SK-N-SH (cell line): ENCODE data around the gene LINGO4.

Experiments used
- CHD2 ChIP-seq: fragments of 150-350 bp; IDR thresholded peaks from 2 replicates; pipeline ENCODE4 v1.6.1; 2018; ENCODE audit warnings: low read length; ENCODE audit not compliant: partially characterized antibody
- EP300 ChIP-seq, 2 experiments: IDR thresholded peaks; 2 replicates each; pipeline versions ENCODE4 v1.4.0 to v1.6.1; 2012; ENCODE audit warnings: borderline replicate concordance in 1 of 2, low read depth in 1 of 2, low read length in 1 of 2
- EZH2phosphoT487 ChIP-seq: fragments of 200-600 bp; sonication (generic); IDR thresholded peaks from 2 replicates; pipeline ENCODE4 v1.6.1; 2017; ENCODE audit warnings: low read depth, mixed run types, mild to moderate bottlenecking, antibody characterized with exemption, moderate library complexity, borderline replicate concordance
- MEF2A ChIP-seq: IDR thresholded peaks from 2 replicates; pipeline ENCODE4 v1.4.0; 2012; ENCODE audit warnings: low read depth, borderline replicate concordance
- NFIC ChIP-seq: IDR thresholded peaks from 2 replicates; pipeline ENCODE4 v1.4.0; 2012; ENCODE audit warnings: borderline replicate concordance
- RXRA ChIP-seq: IDR thresholded peaks from 2 replicates; pipeline ENCODE4 v1.4.0; 2012; ENCODE audit warnings: low read depth, mild to moderate bottlenecking, borderline replicate concordance
- TAF1 ChIP-seq: IDR thresholded peaks from 2 replicates; pipeline ENCODE4 v1.6.1; 2012; ENCODE audit warnings: low read depth, mild to moderate bottlenecking, low read length, moderate library complexity, borderline replicate concordance
- TEAD4 ChIP-seq: IDR thresholded peaks from 2 replicates; pipeline ENCODE4 v1.4.0; 2012; ENCODE audit warnings: mild to moderate bottlenecking, borderline replicate concordance; ENCODE audit not compliant: insufficient read depth
- TF ChIP-seq, protein P1 (sequence below): fragments of 200-600 bp; sonication (generic); IDR thresholded peaks from 2 replicates; pipeline ENCODE4 v1.6.1; 2017; ENCODE audit warnings: antibody characterized with exemption, mild to moderate bottlenecking, moderate library complexity
- TF ChIP-seq, protein P2 (sequence below): IDR thresholded peaks from 2 replicates; pipeline ENCODE4 v1.6.1; 2012; ENCODE audit warnings: mild to moderate bottlenecking, low read depth, low read length, moderate library complexity
- TF ChIP-seq, protein P3 (sequence below): IDR thresholded peaks from 2 replicates; pipeline ENCODE4 v1.4.0; 2012; ENCODE audit warnings: low read depth, borderline replicate concordance
- TF ChIP-seq, protein P4 (sequence below): IDR thresholded peaks from 2 replicates; pipeline ENCODE4 v1.4.0; 2012; ENCODE audit warnings: low read depth

DNA sequence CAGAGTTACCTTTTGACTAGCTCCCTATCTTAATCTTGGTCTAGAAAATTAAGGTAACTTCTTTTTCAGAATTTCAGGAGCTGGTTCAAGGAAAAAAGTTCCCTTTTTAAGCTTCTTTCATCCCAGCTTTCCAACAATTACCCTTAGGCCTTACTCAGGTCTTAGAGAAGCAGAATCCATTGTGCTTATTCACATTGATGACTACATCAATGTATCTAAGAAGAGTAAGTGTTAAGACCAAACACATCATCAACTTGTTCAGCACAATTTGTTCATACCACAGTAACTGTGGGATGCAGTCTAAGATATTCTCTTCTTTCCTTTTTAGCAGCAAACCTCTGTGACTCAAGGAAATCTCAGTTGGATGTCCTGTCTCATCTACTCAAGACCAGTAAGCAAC is 46.0 kb downstream of the LINGO4 start:
- TF ChIP-seq RXRA (no peak), TAF1 (no peak), TEAD4 (no peak), EP300 (IDR thresholded peaks at IDR 0.05; ENCODE audit: borderline replicate concordance in 1 of 2, low read depth in 1 of 2, low read length in 1 of 2) (no peak), MEF2A (no peak), NFIC (no peak), EZH2phosphoT487 (no peak), CHD2 (no peak)
- TF ChIP-seq, protein P1, sequence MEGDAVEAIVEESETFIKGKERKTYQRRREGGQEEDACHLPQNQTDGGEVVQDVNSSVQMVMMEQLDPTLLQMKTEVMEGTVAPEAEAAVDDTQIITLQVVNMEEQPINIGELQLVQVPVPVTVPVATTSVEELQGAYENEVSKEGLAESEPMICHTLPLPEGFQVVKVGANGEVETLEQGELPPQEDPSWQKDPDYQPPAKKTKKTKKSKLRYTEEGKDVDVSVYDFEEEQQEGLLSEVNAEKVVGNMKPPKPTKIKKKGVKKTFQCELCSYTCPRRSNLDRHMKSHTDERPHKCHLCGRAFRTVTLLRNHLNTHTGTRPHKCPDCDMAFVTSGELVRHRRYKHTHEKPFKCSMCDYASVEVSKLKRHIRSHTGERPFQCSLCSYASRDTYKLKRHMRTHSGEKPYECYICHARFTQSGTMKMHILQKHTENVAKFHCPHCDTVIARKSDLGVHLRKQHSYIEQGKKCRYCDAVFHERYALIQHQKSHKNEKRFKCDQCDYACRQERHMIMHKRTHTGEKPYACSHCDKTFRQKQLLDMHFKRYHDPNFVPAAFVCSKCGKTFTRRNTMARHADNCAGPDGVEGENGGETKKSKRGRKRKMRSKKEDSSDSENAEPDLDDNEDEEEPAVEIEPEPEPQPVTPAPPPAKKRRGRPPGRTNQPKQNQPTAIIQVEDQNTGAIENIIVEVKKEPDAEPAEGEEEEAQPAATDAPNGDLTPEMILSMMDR, result no peak
- TF ChIP-seq, protein P2, sequence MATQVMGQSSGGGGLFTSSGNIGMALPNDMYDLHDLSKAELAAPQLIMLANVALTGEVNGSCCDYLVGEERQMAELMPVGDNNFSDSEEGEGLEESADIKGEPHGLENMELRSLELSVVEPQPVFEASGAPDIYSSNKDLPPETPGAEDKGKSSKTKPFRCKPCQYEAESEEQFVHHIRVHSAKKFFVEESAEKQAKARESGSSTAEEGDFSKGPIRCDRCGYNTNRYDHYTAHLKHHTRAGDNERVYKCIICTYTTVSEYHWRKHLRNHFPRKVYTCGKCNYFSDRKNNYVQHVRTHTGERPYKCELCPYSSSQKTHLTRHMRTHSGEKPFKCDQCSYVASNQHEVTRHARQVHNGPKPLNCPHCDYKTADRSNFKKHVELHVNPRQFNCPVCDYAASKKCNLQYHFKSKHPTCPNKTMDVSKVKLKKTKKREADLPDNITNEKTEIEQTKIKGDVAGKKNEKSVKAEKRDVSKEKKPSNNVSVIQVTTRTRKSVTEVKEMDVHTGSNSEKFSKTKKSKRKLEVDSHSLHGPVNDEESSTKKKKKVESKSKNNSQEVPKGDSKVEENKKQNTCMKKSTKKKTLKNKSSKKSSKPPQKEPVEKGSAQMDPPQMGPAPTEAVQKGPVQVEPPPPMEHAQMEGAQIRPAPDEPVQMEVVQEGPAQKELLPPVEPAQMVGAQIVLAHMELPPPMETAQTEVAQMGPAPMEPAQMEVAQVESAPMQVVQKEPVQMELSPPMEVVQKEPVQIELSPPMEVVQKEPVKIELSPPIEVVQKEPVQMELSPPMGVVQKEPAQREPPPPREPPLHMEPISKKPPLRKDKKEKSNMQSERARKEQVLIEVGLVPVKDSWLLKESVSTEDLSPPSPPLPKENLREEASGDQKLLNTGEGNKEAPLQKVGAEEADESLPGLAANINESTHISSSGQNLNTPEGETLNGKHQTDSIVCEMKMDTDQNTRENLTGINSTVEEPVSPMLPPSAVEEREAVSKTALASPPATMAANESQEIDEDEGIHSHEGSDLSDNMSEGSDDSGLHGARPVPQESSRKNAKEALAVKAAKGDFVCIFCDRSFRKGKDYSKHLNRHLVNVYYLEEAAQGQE, result no peak
- TF ChIP-seq, protein P3, sequence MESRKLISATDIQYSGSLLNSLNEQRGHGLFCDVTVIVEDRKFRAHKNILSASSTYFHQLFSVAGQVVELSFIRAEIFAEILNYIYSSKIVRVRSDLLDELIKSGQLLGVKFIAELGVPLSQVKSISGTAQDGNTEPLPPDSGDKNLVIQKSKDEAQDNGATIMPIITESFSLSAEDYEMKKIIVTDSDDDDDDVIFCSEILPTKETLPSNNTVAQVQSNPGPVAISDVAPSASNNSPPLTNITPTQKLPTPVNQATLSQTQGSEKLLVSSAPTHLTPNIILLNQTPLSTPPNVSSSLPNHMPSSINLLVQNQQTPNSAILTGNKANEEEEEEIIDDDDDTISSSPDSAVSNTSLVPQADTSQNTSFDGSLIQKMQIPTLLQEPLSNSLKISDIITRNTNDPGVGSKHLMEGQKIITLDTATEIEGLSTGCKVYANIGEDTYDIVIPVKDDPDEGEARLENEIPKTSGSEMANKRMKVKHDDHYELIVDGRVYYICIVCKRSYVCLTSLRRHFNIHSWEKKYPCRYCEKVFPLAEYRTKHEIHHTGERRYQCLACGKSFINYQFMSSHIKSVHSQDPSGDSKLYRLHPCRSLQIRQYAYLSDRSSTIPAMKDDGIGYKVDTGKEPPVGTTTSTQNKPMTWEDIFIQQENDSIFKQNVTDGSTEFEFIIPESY, result no peak
- TF ChIP-seq, protein P4, sequence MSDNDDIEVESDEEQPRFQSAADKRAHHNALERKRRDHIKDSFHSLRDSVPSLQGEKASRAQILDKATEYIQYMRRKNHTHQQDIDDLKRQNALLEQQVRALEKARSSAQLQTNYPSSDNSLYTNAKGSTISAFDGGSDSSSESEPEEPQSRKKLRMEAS, result no peak
